ENCODE measurements around the gene AHNAK2.
A peak's percentile ranks its signal among the peaks of the same experiment; 100 is the strongest.

Gene AHNAK2

DNA sequence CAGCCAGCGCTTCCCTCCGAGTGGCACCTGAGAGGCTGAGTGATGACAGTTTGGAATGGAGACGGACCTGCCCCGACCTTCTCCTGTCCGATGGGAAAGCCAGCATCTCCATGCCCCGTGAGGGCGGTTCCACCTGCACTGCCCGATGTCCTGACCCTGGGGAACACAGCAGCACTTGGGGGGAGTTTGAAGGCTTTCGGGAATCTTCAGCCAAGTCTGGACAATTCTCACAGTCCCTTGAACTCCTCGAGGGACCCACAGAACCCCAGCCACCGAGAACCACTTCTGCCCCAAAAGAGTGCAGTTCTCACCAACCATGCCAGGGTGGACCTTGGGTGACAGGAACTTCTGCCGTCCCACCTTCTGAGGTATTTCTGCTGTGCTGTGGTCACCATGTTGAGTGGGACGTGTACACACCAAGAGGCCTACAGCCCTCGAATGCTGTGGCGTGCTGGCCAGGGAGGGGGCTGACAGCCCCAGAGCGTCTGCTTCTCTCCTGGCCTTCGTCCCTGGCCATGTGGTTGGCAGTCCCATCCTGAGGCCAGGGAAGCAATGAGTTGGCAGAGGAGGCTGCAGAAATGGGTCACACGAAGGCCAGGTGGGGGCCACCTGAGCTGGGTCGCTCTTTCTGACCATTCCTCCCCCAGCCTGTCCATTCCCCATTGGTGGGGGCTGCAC lies 8.5 kb upstream of the AHNAK2 start:
- no peak for DNase-seq (ENCODE audit: low read depth in 2 of 2)

DNA sequence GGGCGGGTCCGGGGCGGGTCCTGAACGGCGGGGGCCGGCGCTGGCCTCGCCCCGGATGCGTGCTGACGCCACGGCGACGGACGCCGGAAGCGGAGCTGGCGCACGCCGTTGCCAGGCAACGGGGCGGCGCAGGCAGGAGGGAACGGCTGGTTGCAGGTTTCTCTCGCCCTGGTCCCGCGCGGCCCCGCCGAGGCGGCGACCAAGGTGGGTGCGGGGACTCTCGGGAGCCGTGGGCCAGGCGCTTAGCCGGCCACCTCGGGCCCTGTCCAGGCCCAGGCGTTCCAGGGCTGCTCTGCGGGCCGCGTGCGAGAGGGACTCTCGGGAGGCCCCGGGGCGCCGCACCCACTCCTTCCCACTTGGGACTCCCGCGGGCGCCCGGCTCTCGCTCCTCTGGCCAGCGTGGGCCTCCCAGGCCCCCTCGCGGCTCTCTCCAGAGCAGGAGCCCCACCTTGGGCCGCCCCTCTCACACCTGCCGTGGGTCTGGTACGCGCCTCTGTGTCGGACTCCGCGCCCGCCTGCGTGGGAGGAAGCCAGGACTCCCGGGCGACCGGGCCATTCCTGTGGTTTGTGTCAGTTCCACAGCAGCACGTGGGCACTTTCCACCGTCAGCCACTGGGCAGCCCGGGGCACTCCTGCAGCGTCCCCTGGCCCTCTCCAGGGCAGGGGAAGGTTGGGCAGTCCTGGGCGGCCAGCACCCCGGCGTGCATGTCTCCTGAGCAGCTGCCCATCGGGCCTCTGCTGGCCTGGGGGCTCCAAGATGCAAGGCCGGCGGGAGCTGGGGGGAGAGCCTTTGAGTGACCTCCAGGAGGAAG lies 7.7 kb upstream of the AHNAK2 start, which contains the start of gene CLBA1:
CLBA1 (plus strand) TSS at position 114 of the 812 bp plus-strand sequence; CDS start at position 758, 644 bp downstream.
- peak; percentile 75 to 85 for DNase-seq (ENCODE audit: low read depth in 2 of 2)

GRCh38 chr14:104984056-104984894 lies 6.1 kb upstream of the AHNAK2 start:
- no peak for DNase-seq (ENCODE audit: low read depth in 2 of 2)

DNA sequence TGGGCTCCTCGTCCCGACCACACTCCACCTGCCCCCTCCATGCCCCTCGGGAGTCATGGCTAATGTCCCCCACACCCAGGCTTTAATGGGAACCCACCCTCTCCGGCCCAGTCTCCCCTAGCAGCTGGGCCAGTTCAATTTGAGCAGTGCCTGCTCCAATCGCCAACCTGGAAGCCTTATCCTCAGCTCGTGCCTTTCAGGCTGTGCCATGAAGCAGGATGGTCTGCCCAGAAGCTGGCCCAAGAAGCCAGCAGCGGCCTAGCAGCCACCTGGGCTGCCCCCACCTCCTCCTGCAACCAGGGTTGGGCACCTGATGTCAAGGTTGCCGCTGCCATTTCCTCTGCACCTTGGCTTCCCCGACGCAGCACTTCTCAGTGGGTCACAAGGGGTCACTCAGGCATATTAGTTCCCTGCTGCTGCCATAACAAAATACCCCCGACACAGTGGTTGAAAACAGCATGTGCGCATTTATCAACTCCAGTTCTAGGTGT lies 5.1 kb upstream of the AHNAK2 start:
- DNase-seq (ENCODE audit: low read depth in 2 of 2) = no peak

DNA sequence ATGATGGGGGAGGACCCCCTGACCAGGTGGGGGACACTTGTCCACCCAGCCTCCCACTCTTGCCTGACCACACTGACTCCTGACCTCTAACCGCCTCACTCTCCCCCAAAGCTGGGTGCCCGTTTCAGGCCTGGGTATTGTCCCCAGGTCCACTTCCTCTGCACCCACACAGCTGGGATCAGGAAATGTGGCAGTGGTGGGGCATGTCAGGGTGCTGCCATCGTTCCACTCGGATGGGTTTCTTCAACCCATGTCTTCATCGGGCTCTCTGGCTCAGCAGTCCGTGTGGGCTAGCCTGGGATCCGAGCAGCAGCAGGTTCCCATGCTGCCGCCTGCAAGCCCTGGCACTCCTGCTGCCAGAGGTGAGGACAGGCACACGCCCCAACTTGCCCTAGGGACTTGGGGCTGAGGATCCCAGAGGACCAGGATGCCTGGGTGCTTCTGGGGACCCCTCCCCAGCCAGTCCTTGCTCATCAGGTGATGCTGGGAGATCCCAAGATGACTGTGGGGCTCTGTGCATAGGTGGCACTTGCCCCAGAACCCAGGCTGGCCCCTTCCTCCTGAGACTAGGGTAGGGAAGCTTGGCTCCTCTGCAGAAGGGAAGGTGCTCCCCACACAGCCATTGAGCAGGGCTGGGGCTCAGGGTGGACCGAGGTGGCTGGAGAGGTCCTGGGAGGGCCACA lies 4.5 kb upstream of the AHNAK2 start:
- DNase-seq (ENCODE audit: low read depth in 2 of 2) = no peak

DNA sequence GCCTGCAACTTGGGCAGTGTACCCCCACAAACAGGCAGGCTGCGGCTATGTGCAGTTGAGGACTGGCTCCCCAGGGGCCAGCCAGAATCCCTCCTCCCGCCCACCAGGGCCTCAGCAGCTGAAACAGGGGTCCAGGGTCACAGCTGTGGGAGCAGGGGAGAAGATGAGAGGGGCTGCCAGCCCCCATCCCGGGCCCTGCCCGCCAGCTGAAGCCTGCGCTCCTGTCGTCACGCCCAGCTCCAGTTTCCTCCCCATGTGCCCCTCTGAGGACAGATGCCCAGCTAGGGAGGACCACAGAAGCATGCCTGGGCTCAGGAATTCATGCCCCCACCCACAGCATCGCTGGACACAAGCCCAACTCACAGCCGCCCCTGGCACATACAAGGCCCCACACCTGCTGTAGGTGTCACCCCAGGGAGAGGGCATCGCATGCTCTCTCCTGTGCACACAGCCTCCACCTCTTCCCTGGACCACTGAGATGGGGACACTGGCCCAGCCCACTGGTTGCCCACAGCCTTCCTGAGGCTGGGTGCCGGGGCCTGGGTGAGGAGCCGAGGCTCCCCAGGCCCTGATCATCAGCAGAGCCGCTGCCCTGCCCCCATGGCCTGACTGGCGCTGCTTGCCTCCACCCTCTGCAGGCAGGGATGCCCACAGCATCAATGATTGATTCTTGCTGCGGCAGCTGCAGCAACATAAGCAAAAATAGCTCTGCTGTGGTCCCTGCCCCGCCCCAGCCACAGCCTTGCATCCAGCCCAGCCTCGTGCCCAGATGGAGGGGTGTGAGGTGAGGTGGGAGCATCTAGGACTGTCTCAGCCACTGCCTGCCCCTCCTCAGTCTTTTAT lies 3.7 kb upstream of the AHNAK2 start:
- DNase-seq (ENCODE audit: low read depth in 2 of 2) = no peak

- DNase-seq (ENCODE audit: low read depth in 2 of 2) = no peak
Measured at GRCh38 chr14:104980611-104981531, 2.7 kb upstream of the AHNAK2 start.

- no peak for DNase-seq (ENCODE audit: low read depth in 2 of 2)
Measured at GRCh38 chr14:104979758-104980610, 1.8 kb upstream of the AHNAK2 start.

- DNase-seq (ENCODE audit: low read depth in 2 of 2) = no peak
Measured at GRCh38 chr14:104978746-104979691, 845 bp upstream of the AHNAK2 start.

DNA sequence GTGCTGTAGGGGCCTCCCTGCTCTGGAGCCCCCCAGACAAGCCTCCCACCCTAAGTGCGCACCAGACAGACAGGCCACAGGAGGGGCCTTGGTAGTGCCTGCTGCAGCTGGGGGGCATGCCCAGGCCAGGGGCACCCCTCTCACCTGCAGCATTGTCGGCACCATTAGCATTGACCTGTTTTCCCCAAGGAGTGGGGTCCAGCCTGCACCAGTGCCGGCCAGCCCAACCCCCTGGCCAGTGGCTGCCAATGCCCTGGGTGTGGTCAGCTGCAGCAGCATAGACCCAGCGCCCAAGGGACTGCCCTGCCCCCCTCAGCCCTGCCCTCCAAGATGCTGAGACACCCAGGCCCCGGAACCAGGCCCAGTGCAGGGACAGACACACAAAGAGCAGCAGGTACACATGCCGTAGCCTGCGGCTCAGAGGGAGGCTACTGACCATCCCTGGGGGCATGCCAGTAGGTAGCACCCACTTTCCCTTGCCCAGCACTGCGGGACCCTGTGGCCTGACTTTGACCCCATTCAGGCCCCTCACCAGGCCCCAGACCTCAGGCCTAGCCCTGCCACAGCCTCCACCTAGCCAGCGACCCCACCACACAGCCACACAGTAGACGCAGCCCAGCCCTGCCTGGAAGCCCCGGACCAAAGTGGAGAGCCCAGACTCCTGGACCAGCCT lies 1.0 kb downstream of the AHNAK2 start:
- DNase-seq (ENCODE audit: low read depth in 2 of 2) = no peak

GRCh38 chr14:104976198-104977007 lies 1.8 kb downstream of the AHNAK2 start:
- DNase-seq (ENCODE audit: low read depth in 2 of 2) = peak; percentile 84 to 87

DNA sequence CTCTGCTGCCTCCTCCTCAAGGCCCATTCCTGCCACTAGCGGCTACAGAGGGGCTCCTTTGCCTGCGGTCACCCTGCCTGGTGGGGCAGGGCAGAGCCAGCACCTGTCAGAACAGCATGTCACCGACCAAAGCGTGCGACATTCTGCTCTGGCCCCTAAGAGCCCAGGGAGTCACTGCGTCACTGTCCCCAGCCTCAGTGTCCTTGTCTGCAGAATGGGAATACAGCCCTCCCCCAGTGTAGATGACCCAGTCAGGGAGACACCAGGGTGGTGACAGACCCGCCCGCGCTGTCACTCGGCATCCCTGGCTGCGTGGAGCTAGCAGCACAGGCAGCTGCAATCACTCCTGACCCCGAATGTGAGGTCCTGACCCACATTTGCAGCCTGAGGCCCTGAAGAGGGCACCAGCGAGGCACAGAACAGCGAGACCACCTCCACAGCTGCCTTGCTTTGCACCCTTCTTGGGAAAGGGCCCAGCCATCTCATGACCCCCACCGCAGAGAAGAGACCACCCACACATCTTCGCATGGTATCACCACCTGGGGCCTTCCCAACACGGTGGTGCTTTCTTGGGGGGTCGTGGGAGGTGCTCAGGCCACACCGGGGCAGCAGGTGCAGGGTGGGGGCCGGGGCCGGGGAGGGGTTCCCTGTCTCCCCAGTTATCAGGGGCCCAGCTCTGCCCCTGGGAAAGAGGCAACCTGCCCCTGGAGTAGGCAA lies 2.5 kb downstream of the AHNAK2 start:
- no peak for DNase-seq (ENCODE audit: low read depth in 2 of 2)

GRCh38 chr14:104974665-104975390 lies 3.3 kb downstream of the AHNAK2 start:
- DNase-seq (ENCODE audit: low read depth in 2 of 2) = no peak

- DNase-seq (ENCODE audit: low read depth in 2 of 2) = no peak
Measured at GRCh38 chr14:104974146-104974541, 4.0 kb downstream of the AHNAK2 start.
